Common myeloid progenitor, CD34-positive (primary cell): Measurements from ENCODE around the gene SERTAD1.
"Not testable (repeated sequence)": the region's sequence is repeated elsewhere in the genome, so short reads cannot be mapped to it uniquely, and the experiment has no call there.

Experiments used
- CTCF ChIA-PET: fragments of 350-600 bp; sonication (Branson Sonifier 250); formaldehyde crosslinking; loops from one replicate; lab custom pipeline; 2021; ENCODE audit warnings: antibody characterized with exemption; lab: Charles Lee
- POLR2A ChIA-PET: fragments of 350-600 bp; sonication (Branson Sonifier 250); formaldehyde crosslinking; loops from one replicate; lab custom pipeline; 2021; ENCODE audit warnings: antibody characterized with exemption; lab: Charles Lee
- DNase-seq, 3 donors: peaks; one replicate each; pipeline versions ENCODE4 v3.0.0 to v3.0.0-alpha.2; 2013
- H3K27ac ChIP-seq, 2 experiments: 1 replicate in 1 of 2; 2 replicates in 1 of 2; pipeline ENCODE4 v1.7.0; 2013; ENCODE audit warnings: inconsistent platforms in 2 of 2, low read length in 2 of 2, mild to moderate bottlenecking in 2 of 2, low read depth in 1 of 2, moderate library complexity in 1 of 2; ENCODE audit not compliant: severe bottlenecking in 2 of 2, insufficient read depth in 1 of 2, poor library complexity in 1 of 2
- H3K27me3 ChIP-seq, 5 experiments: replicated peaks in 2 of 5; 1 replicate in 3 of 5; 2 replicates in 2 of 5; pipeline versions ENCODE4 v1.6.1 to v1.7.0; 2013; ENCODE audit warnings: low read length in 4 of 5, mild to moderate bottlenecking in 2 of 5, moderate library complexity in 2 of 5, inconsistent platforms in 1 of 5; ENCODE audit not compliant: insufficient read depth in 5 of 5, control insufficient read depth in 4 of 5
- H3K36me3 ChIP-seq, 4 experiments: 1 replicate in 2 of 4; 2 replicates in 2 of 4; pipeline versions ENCODE4 v1.6.1 to v1.7.0; 2013; ENCODE audit warnings: low read length in 3 of 4, control low read depth in 1 of 4, mild to moderate bottlenecking in 1 of 4; ENCODE audit not compliant: control insufficient read depth in 4 of 4, insufficient read depth in 4 of 4
- H3K4me1 ChIP-seq, 4 experiments: 1 replicate in 3 of 4; 2 replicates in 1 of 4; pipeline versions ENCODE4 v1.6.1 to v1.7.1; 2013; ENCODE audit warnings: low read length in 3 of 4, mild to moderate bottlenecking in 3 of 4, control low read depth in 1 of 4, inconsistent platforms in 1 of 4, moderate library complexity in 1 of 4; ENCODE audit not compliant: control insufficient read depth in 4 of 4, insufficient read depth in 4 of 4; ENCODE audit errors: control extremely low read depth in 1 of 4
- H3K4me3 ChIP-seq, 7 experiments: 1 replicate in 4 of 7; 2 replicates in 3 of 7; pipeline versions ENCODE4 v1.5.1 to v1.7.0; 2013; ENCODE audit warnings: mild to moderate bottlenecking in 7 of 7, low read length in 6 of 7, moderate library complexity in 6 of 7, inconsistent platforms in 2 of 7, low read depth in 2 of 7, control low read depth in 1 of 7; ENCODE audit not compliant: insufficient read depth in 4 of 7, control insufficient read depth in 1 of 7; ENCODE audit errors: extremely low read depth in 1 of 7
- H3K9me3 ChIP-seq, 5 experiments: 1 replicate in 4 of 5; 2 replicates in 1 of 5; pipeline versions ENCODE4 v1.6.1 to v1.7.1; 2013; ENCODE audit warnings: low read length in 4 of 5, mild to moderate bottlenecking in 2 of 5, inconsistent platforms in 1 of 5, low read depth in 1 of 5, moderate library complexity in 1 of 5; ENCODE audit not compliant: control insufficient read depth in 4 of 5, insufficient read depth in 2 of 5; ENCODE audit errors: control extremely low read depth in 1 of 5
- WGBS: methylation state at CpG from one replicate; pipeline ENCODE4 v1.1.5; 2013; ENCODE audit not compliant: insufficient coverage; 5-methylcytosine and 5-hydroxymethylcytosine counted together

Gene SERTAD1

GRCh38 chr19:40461669-40462221 is 36.0 kb upstream of the SERTAD1 start:
- WGBS: 51% methylated on average over 6 of the region's 7 CpGs
- ChIA-PET POLR2A (no interaction called here), CTCF (interaction anchor here (0.7 to 4.2 kb wide), 3 partner anchors 8 to 70 kb away, joined by 3 to 38 read pairs (median 4); no protein-coding TSS in a partner anchor)
- H3K27me3 ChIP-seq: peaks cover 0 to 8% (median 3%) of the 10 kb centered on the region in 5 experiments
- H3K9me3 ChIP-seq: no peaks in the 10 kb centered on the region
- H3K27ac ChIP-seq: no peak overlapping the region
- DNase-seq: peak in 2 of 3 donors; percentile 22 to 33
- no peak overlapping the region for H3K4me3 ChIP-seq
- H3K36me3 ChIP-seq: peaks cover 0 to 5% (median 2%) of the 10 kb centered on the region in 4 experiments
- H3K4me1 ChIP-seq: peaks cover 5 to 35% (median 23%) of the 10 kb centered on the region in 4 experiments

- DNase-seq: no peak
- Histone ChIP-seq H3K27me3 (no peaks in the 10 kb centered on the region), H3K4me3 (no peak overlapping the region), H3K27ac (no peak overlapping the region), H3K36me3 (peaks cover 0 to 5% (median 3%) of the 10 kb centered on the region in 4 experiments), H3K9me3 (no peaks in the 10 kb centered on the region), H3K4me1 (peaks cover 5 to 22% (median 11%) of the 10 kb centered on the region in 4 experiments)
- POLR2A ChIA-PET: no interaction called here
- CTCF ChIA-PET: no interaction called here
- 100% methylated on average over 2 of the region's 3 CpGs for WGBS
Observed at GRCh38 chr19:40460185-40460584, 34.4 kb upstream of the SERTAD1 start.

- Histone ChIP-seq H3K27me3 (no peaks in the 10 kb centered on the region), H3K27ac (no peak overlapping the region), H3K4me3 (no peak overlapping the region), H3K4me1 (peaks cover 0 to 12% (median 1%) of the 10 kb centered on the region in 4 experiments), H3K36me3 (peaks cover 0 to 5% (median 4%) of the 10 kb centered on the region in 4 experiments), H3K9me3 (no peaks in the 10 kb centered on the region)
- no peak for DNase-seq
- 100% methylated on average over 3 of the region's 3 CpGs for WGBS
- CTCF ChIA-PET: no interaction called here
- POLR2A ChIA-PET: no interaction called here
Observed at GRCh38 chr19:40458597-40458974, 32.8 kb upstream of the SERTAD1 start.

DNA sequence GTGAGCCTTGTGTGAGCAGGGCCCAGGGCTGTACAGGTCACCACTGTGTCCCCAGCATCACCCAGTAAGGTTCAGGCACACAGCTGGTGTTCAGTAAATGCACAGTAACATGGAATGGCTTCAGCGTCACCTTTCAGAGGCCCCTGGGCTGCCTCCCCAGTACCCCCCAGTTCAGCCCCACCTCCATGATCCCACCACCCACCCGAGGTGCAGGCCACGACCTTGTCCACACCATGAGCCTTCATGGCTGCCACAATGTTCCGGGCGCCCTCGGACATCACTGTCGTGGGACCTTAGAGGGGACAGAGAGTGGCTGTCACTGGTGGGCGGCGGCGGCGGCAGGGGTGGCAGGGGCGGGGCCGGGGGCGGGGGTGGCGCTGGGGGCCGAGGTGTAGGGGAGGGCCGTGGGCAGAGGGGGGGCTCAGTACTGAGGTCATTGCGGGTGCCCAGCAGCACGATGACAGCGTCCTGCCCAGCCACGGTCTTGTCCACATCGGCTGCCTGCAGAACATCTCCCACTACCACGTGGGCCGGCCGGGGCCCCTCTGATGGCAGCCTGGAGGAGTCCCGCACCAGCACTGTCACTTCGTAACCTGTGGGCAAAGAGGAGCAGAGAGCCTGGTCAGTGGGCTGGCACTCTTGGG is 32.3 kb upstream of the SERTAD1 start:
- ChIA-PET CTCF (no interaction called here), POLR2A (no interaction called here)
- Histone ChIP-seq H3K4me1 (peaks cover 0 to 8% (median 1%) of the 10 kb centered on the region in 4 experiments), H3K9me3 (no peaks in the 10 kb centered on the region), H3K36me3 (peaks cover 0 to 5% (median 4%) of the 10 kb centered on the region in 4 experiments), H3K27me3 (no peaks in the 10 kb centered on the region), H3K27ac (no peak overlapping the region), H3K4me3 (no peak overlapping the region)
- whole genome bisulfite sequencing: 99% methylated on average over 10 of the region's 27 CpGs
- DNase-seq: no peak

DNA sequence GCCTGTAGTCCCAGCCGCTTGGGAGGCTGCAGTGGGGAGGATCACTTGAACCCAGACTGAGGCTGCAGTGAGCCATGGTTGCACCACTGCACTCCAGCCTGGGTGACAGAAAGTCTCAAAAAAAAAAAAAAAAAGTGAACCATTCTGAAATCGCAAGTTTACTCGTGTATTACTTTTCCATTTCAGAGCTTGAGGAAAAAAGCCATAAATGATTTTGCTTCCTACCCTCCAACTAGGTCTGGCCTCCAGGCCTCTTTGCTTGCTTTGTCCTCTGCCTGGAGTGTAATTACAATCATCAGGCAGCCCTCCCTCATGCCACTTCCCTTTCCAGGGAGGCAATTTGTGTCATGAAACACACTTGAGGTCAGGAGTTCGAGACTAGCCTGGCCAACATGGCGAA is 31.3 kb upstream of the SERTAD1 start:
- no peak overlapping the region for H3K4me3 ChIP-seq
- WGBS: 100% methylated on average over 3 of the region's 5 CpGs
- peaks cover 0 to 5% (median 4%) of the 10 kb centered on the region in 4 experiments for H3K36me3 ChIP-seq
- ChIA-PET POLR2A (no interaction called here), CTCF (interaction anchor here (0.6 to 6.8 kb wide), 2 partner anchors 7 to 322 kb away, joined by 3 to 38 read pairs; partner anchors contain the start of gene BLVRB)
- no peak overlapping the region for H3K27ac ChIP-seq
- H3K27me3 ChIP-seq: no peaks in the 10 kb centered on the region
- peaks cover 0 to 6% (median 1%) of the 10 kb centered on the region in 4 experiments for H3K4me1 ChIP-seq
- H3K9me3 ChIP-seq: no peaks in the 10 kb centered on the region
- DNase-seq: no peak

DNA sequence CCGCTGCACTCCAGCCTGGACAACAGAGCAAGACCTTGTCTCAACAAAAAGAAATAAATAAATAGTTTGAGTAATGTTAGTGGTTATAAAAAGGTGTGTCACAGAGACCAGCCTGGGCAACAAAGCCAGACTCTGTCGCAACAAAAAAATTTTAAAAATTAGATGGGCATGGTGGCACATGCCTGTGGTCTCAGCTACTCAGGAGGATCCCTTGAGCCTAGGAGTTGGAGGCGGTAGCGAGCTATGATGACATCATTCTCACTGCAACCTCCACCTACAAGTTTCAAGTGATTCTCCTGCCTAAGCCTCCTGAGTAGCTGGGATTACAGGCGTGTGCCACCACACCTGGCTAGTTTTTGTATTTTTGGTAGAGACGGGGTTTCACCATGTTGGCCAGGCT is 28.2 kb upstream of the SERTAD1 start:
- H3K9me3 ChIP-seq, DNase-seq, H3K4me3 ChIP-seq, H3K27ac ChIP-seq, H3K27me3 ChIP-seq, H3K4me1 ChIP-seq, POLR2A ChIA-PET: not testable (repeated sequence)
- peaks cover 0 to 11% (median 4%) of the 10 kb centered on the region in 4 experiments for H3K36me3 ChIP-seq
- 88% methylated on average over 1 of the region's 6 CpGs for WGBS
- CTCF ChIA-PET: interaction anchor here (1.1 to 6.8 kb wide), 2 partner anchors 10 to 34 kb away, joined by 3 to 38 read pairs; partner anchors contain the start of gene BLVRB

DNA sequence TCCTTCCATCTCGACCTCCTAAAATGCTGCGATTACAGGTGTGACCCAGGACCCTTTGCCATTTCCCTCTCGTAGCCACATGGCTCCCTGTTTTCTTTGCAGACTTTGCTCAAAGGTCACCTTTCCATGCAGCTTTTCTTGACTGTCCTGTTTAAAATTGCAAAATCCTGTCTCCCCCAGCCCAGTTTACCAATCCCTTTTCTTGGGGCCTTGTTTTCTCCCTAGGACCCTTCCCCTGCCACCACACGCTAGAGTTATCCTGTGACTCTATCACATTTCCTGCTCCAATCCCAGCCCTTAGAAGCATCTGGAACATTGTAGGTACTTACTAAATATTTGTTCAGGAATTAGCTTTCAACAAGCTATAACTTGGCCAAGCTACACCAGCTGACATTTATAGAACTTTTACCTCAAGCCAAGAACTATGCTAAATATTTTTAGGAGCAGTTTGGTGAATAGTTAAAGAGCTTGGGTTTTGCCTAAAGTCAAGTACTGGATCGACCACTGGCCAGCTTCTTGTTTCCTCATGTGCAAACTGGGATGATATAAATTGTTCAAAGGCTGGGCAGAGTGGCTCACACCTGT is 27.5 kb upstream of the SERTAD1 start:
- H3K36me3 ChIP-seq: peaks cover 0 to 11% (median 4%) of the 10 kb centered on the region in 4 experiments
- no peak overlapping the region for H3K27ac ChIP-seq
- no peaks in the 10 kb centered on the region for H3K4me1 ChIP-seq
- H3K27me3 ChIP-seq: no peaks in the 10 kb centered on the region
- no peaks in the 10 kb centered on the region for H3K9me3 ChIP-seq
- POLR2A ChIA-PET: no interaction called here
- H3K4me3 ChIP-seq: no peak overlapping the region
- WGBS: 100% methylated on average over 5 of the region's 5 CpGs
- CTCF ChIA-PET: interaction anchor here (1.1 to 6.8 kb wide), 2 partner anchors 10 to 34 kb away, joined by 3 to 38 read pairs; partner anchors contain the start of gene BLVRB
- no peak for DNase-seq
